Cardiac muscle cell (in vitro differentiated cells and primary cell): ENCODE results near the gene STEAP3. TPM values are rescaled to one million over a fixed set of nuclear protein-coding genes. Genes with fewer than 3 reads are reported as not detected.

Source experiments
- DNase-seq, 2 donors: peaks; one replicate each; pipeline versions ENCODE4 v3.0.0 to v3.0.0-alpha.2; 2010 to 2017; ENCODE audit warnings: low read depth in 1 of 2, low spot score in 1 of 2
- H3K27ac ChIP-seq: fragments of 200-600 bp; sonication (generic); 2 replicates; pipeline ENCODE4 v1.5.1; 2016
- H3K27me3 ChIP-seq: fragments of 200-600 bp; sonication (generic); 2 replicates; pipeline ENCODE4 v1.6.0; 2016; ENCODE audit warnings: control low read depth
- H3K36me3 ChIP-seq: fragments of 200-600 bp; sonication (generic); 2 replicates; pipeline ENCODE4 v1.5.1; 2016; ENCODE audit warnings: control low read depth
- H3K4me1 ChIP-seq: fragments of 200-600 bp; sonication (generic); 2 replicates; pipeline ENCODE4 v1.8.1; 2017; ENCODE audit warnings: low read depth, mild to moderate bottlenecking, mixed run types
- H3K4me3 ChIP-seq: fragments of 200-600 bp; sonication (generic); 2 replicates; pipeline ENCODE4 v1.5.1; 2016; ENCODE audit warnings: mild to moderate bottlenecking
- H3K9me3 ChIP-seq: fragments of 200-600 bp; sonication (generic); 2 replicates; pipeline ENCODE4 v1.5.1; 2017; ENCODE audit warnings: low read depth, mild to moderate bottlenecking, control low read depth
- polyA plus RNA-seq: library from polyadenylated mRNA; unstranded; fragments of >200 nt; fragmentation: Nextera tagmentation; extraction: Ambion mirVana; gene quantifications from 2 replicates; pipeline ENCODE4 v1.2.1, GENCODE V29; 2016
- total RNA-seq: library from RNA; depleted of rRNA; stranded (reverse); fragments of >200 nt; gene quantifications from 2 replicates; pipeline ENCODE4 v1.2.3, GENCODE V29; 2016
- TF ChIP-seq, protein P1 (sequence below): IDR thresholded peaks from 2 replicates; pipeline ENCODE4 v1.5.1; 2012; ENCODE audit warnings: low read depth, mild to moderate bottlenecking, low read length

STEAP3 gene
- total and polyA plus RNA-seq, 2 experiments from 2014 or later: 3.8 to 4.5 TPM

DNA sequence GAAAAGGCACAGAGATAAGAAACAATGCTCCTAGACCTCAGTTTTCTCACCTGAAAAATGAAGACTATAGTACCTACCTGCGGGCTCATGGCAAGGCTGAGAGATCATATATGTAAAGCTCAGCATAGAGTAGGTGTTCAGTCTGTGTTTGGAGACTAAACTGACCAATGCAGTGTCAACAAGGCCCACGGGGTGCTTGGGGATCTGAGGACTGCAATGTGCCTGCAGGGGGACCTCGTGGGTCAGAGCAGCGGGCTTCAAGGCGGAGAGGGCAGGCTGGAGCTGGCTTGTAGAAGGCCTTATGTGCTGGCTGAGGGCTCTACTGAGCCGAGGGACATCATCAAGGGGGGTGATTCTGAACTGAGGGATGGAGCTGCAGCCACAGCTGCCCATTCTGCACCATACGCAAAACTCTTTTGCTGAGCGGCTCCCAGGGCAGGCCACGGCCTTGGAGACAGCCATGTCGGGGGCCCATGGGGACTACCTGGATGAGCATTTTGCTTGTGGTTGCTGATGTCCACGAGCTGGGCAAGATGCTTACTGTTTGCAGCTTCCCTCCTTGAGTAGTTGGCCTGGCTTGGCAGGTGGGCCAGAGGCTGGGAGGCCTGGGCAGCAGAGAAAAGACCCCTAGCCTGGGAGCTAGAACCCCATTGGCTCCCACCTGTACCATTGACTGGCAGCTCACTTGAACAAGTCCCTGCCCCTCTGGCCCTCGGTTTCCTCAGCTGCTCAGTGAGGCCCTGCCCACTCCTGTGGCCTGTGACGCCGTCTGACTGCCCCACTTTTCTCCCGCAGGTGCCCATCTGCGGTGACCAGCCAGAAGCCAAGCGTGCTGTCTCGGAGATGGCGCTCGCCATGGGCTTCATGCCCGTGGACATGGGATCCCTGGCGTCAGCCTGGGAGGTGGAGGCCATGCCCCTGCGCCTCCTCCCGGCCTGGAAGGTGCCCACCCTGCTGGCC lies 23.5 kb downstream of the STEAP3 start:
- TF ChIP-seq, protein P1, sequence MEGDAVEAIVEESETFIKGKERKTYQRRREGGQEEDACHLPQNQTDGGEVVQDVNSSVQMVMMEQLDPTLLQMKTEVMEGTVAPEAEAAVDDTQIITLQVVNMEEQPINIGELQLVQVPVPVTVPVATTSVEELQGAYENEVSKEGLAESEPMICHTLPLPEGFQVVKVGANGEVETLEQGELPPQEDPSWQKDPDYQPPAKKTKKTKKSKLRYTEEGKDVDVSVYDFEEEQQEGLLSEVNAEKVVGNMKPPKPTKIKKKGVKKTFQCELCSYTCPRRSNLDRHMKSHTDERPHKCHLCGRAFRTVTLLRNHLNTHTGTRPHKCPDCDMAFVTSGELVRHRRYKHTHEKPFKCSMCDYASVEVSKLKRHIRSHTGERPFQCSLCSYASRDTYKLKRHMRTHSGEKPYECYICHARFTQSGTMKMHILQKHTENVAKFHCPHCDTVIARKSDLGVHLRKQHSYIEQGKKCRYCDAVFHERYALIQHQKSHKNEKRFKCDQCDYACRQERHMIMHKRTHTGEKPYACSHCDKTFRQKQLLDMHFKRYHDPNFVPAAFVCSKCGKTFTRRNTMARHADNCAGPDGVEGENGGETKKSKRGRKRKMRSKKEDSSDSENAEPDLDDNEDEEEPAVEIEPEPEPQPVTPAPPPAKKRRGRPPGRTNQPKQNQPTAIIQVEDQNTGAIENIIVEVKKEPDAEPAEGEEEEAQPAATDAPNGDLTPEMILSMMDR: no peak
- no peak overlapping the region for H3K4me3 ChIP-seq
- no peak overlapping the region for H3K27ac ChIP-seq
- no peaks in the 10 kb centered on the region for H3K36me3 ChIP-seq
- DNase-seq: no peak
- H3K4me1 ChIP-seq: no peaks in the 10 kb centered on the region
- no peaks in the 10 kb centered on the region for H3K9me3 ChIP-seq
- no peaks in the 10 kb centered on the region for H3K27me3 ChIP-seq

DNA sequence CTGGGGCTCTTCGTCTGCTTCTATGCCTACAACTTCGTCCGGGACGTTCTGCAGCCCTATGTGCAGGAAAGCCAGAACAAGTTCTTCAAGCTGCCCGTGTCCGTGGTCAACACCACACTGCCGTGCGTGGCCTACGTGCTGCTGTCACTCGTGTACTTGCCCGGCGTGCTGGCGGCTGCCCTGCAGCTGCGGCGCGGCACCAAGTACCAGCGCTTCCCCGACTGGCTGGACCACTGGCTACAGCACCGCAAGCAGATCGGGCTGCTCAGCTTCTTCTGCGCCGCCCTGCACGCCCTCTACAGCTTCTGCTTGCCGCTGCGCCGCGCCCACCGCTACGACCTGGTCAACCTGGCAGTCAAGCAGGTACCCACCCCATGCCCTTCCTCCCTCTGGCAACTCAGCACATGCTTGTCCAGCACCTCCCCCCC lies 24.2 kb downstream of the STEAP3 start:
- Histone ChIP-seq H3K27ac (no peak overlapping the region), H3K27me3 (no peaks in the 10 kb centered on the region), H3K9me3 (no peaks in the 10 kb centered on the region), H3K4me3 (no peak overlapping the region), H3K36me3 (no peaks in the 10 kb centered on the region), H3K4me1 (no peaks in the 10 kb centered on the region)
- no peak for DNase-seq
- TF ChIP-seq, protein P1: no peak

DNA sequence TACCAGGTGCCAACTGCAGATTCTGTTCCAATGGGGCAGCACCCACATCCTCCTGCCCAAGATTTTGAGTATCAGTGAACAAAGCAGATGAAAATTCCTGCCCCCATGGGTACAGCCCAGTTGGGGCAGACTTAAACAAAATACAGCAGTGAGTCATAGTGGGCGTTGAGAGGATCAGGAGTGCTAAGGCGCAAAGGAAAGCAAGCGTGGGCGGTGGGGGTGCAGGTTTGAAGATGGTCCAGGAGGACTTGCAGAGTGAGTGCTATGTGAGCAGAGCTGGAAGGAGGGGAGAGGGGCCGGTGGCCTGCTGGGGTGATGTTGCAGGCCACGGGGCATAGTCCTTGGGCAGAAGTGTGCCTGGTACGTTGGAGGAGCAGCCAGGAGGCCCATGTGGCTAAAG lies 24.7 kb downstream of the STEAP3 start:
- no peaks in the 10 kb centered on the region for H3K36me3 ChIP-seq
- TF ChIP-seq, protein P1: no peak
- H3K27me3 ChIP-seq: no peaks in the 10 kb centered on the region
- H3K4me3 ChIP-seq: no peak overlapping the region
- H3K27ac ChIP-seq: no peak overlapping the region
- no peaks in the 10 kb centered on the region for H3K9me3 ChIP-seq
- DNase-seq: peak in 1 of 2 donors; percentile 78
- no peaks in the 10 kb centered on the region for H3K4me1 ChIP-seq

DNA sequence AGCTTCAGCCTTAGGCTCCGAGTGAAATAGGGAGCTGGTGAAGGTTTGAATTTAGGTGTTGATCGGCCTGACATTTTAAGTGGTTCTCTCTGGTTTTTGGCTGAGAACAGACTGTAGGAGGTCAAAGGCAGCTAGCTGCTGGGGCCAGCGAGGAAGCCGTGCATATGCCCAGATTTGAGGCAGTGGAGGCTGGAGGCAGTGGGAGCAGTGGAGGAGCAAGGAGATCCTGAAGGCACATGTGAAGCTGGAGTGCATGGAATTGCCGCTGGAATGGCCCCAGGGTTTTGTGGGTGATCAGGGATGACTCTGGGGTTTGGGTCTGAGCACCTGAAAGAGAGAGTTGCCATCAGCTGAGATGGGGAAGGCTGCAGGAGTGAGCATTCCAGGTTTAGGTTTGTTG lies 25.1 kb downstream of the STEAP3 start:
- no peak overlapping the region for H3K27ac ChIP-seq
- no peak overlapping the region for H3K4me3 ChIP-seq
- TF ChIP-seq, protein P1: no peak
- H3K9me3 ChIP-seq: no peaks in the 10 kb centered on the region
- DNase-seq: no peak
- H3K36me3 ChIP-seq: no peaks in the 10 kb centered on the region
- H3K4me1 ChIP-seq: no peaks in the 10 kb centered on the region
- H3K27me3 ChIP-seq: no peaks in the 10 kb centered on the region

DNA sequence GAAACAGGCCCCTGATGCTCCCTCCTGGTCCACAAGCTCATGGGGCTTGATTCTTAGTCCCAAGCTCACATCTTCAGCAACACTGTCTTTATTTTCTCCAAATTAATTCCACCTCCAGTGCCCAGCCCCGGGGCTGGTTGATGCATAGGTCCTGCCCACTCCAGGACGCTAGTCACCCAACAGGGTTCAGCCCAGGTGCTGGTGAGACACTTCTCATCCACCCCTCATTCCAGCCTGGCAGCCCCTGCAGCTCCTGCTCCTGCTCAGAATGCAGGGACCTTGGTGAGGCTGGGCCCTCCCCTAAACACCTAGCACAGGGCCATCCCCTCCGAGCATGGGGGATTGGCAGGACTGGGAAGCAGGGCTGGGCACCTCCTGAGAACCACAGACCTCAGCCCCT lies 25.7 kb downstream of the STEAP3 start:
- H3K27me3 ChIP-seq: no peaks in the 10 kb centered on the region
- TF ChIP-seq, protein P1: no peak
- DNase-seq: no peak
- no peak overlapping the region for H3K27ac ChIP-seq
- no peaks in the 10 kb centered on the region for H3K4me1 ChIP-seq
- no peaks in the 10 kb centered on the region for H3K36me3 ChIP-seq
- H3K9me3 ChIP-seq: no peaks in the 10 kb centered on the region
- no peak overlapping the region for H3K4me3 ChIP-seq
